H1 (cell line): ENCODE results near the gene MARK1. TPM values are rescaled to one million over a fixed set of nuclear protein-coding genes. Genes with fewer than 3 reads are reported as not detected.

Experiments used
- CTCF ChIA-PET: fragments of 300-600 bp; sonication (Branson Sonifier 250); formaldehyde crosslinking; loops from one replicate; lab custom pipeline; 2021; ENCODE audit not compliant: partially characterized antibody; lab: Charles Lee
- POLR2A ChIA-PET: fragments of 300-600 bp; sonication (Branson Sonifier 250); formaldehyde crosslinking; loops from one replicate; lab custom pipeline; 2021; ENCODE audit warnings: inconsistent platforms; ENCODE audit not compliant: partially characterized antibody; lab: Charles Lee
- DNase-seq, 2 experiments: peaks; one replicate each; pipeline versions ENCODE4 v3.0.0 to v3.0.0-alpha.2; 2010 to 2022; ENCODE audit warnings: low spot score in 2 of 2, low read depth in 1 of 2, mixed read lengths in 1 of 2
- FAIRE-seq: peaks from 2 replicates; lab custom pipeline; 2011; peaks lifted over from hg19 to GRCh38; lab: Jason Lieb, UNC
- H2AFZ ChIP-seq: 2 replicates; pipeline ENCODE4 v1.8.1; 2012; ENCODE audit warnings: low read length, inconsistent platforms
- H2AK5ac ChIP-seq: 2 replicates; pipeline ENCODE4 v1.6.1; 2013; ENCODE audit warnings: low read depth, low read length
- H2BK120ac ChIP-seq: replicated peaks from 2 replicates; pipeline ENCODE3; 2013; ENCODE audit warnings: low read depth, low read length, inconsistent platforms
- H2BK12ac ChIP-seq: 2 replicates; pipeline ENCODE4 v1.6.1; 2013; ENCODE audit warnings: low read depth, low read length
- H2BK15ac ChIP-seq: 2 replicates; pipeline ENCODE4 v1.6.1; 2013; ENCODE audit warnings: low read length
- H2BK20ac ChIP-seq: 2 replicates; pipeline ENCODE4 v1.6.1; 2013; ENCODE audit warnings: low read length
- H2BK5ac ChIP-seq: 2 replicates; pipeline ENCODE4 v1.6.1; 2013; ENCODE audit warnings: low read depth, low read length
- H3K14ac ChIP-seq: 2 replicates; pipeline ENCODE4 v1.6.1; 2013; ENCODE audit warnings: inconsistent platforms; ENCODE audit not compliant: insufficient read length
- H3K18ac ChIP-seq: 2 replicates; pipeline ENCODE4 v1.6.1; 2013; ENCODE audit warnings: low read length; ENCODE audit errors: extremely low read depth
- H3K23ac ChIP-seq: 2 replicates; pipeline ENCODE4 v1.6.1; 2013; ENCODE audit warnings: inconsistent platforms; ENCODE audit not compliant: insufficient read length
- H3K23me2 ChIP-seq: 2 replicates; pipeline ENCODE4 v1.6.1; 2013; ENCODE audit warnings: low read depth, low read length
- H3K27ac ChIP-seq: 2 replicates; pipeline ENCODE4 v1.6.1; 2011; ENCODE audit warnings: low read depth, low read length, inconsistent platforms
- H3K27me3 ChIP-seq, 4 experiments: replicated peaks in 1 of 4; 1 replicate in 1 of 4; 2 replicates in 3 of 4; pipeline versions ENCODE4 v1.6.1 to v1.8.1; 2011 to 2013; ENCODE audit warnings: low read length in 3 of 4, mild to moderate bottlenecking in 3 of 4, inconsistent platforms in 2 of 4, mixed read lengths in 2 of 4, moderate library complexity in 1 of 4; ENCODE audit not compliant: control insufficient read depth in 3 of 4, insufficient read depth in 3 of 4; ENCODE audit errors: extremely low read depth in 1 of 4
- H3K36me3 ChIP-seq, 4 experiments: 2 replicates each; pipeline versions ENCODE4 v1.6.1 to v1.8.1; 2011 to 2013; ENCODE audit warnings: mild to moderate bottlenecking in 4 of 4, low read length in 3 of 4, moderate library complexity in 2 of 4, control low read depth in 1 of 4, inconsistent platforms in 1 of 4; ENCODE audit not compliant: insufficient read depth in 4 of 4, control insufficient read depth in 2 of 4
- H3K4ac ChIP-seq: replicated peaks from 2 replicates; pipeline ENCODE3; 2013; ENCODE audit warnings: low read length, low read depth, mixed read lengths, inconsistent platforms; ENCODE audit not compliant: insufficient read length
- H3K4me1 ChIP-seq, 4 experiments: replicated peaks in 1 of 4; 1 replicate in 1 of 4; 2 replicates in 3 of 4; pipeline versions ENCODE4 v1.6.1 to v1.8.1; 2011 to 2013; ENCODE audit warnings: low read length in 3 of 4, inconsistent platforms in 2 of 4, mixed read lengths in 1 of 4; ENCODE audit not compliant: insufficient read depth in 4 of 4, control insufficient read depth in 3 of 4
- H3K4me2 ChIP-seq, 2 experiments: 2 replicates each; pipeline versions ENCODE4 v1.6.1 to v1.8.1; 2011 to 2013; ENCODE audit warnings: low read depth in 2 of 2, low read length in 2 of 2, control low read depth in 1 of 2, inconsistent platforms in 1 of 2, mild to moderate bottlenecking in 1 of 2; ENCODE audit not compliant: insufficient read depth in 1 of 2
- H3K4me3 ChIP-seq, 4 experiments: fragments of 200-600, 300-600 bp in 1 of 4; sonication (generic), shearing (Covaris generic), sonication (Bioruptor Twin) in 1 of 4; 2 replicates each; pipeline versions ENCODE4 v1.5.1 to v1.8.1; 2011 to 2016; ENCODE audit warnings: low read length in 4 of 4, low read depth in 3 of 4, control low read depth in 2 of 4, inconsistent platforms in 2 of 4, mild to moderate bottlenecking in 2 of 4, mixed read lengths in 1 of 4, moderate library complexity in 1 of 4; ENCODE audit not compliant: insufficient read depth in 2 of 4; ENCODE audit errors: extremely low read depth in 1 of 4
- H3K56ac ChIP-seq: replicated peaks from 2 replicates; pipeline ENCODE3; 2013; ENCODE audit warnings: low read depth, mild to moderate bottlenecking, mixed read lengths, low read length, inconsistent platforms; ENCODE audit not compliant: insufficient read length
- H3K79me1 ChIP-seq: 2 replicates; pipeline ENCODE4 v1.6.1; 2013; ENCODE audit warnings: low read depth, low read length, control low read depth
- H3K79me2 ChIP-seq, 2 experiments: 2 replicates each; pipeline versions ENCODE4 v1.6.1 to v1.8.1; 2012 to 2013; ENCODE audit warnings: low read length in 2 of 2, mild to moderate bottlenecking in 2 of 2, inconsistent platforms in 1 of 2; ENCODE audit not compliant: insufficient read depth in 2 of 2, control insufficient read depth in 1 of 2
- H3K9ac ChIP-seq, 4 experiments: replicated peaks in 1 of 4; 1 replicate in 1 of 4; 2 replicates in 3 of 4; pipeline versions ENCODE4 v1.6.1 to v1.8.1; 2011 to 2013; ENCODE audit warnings: low read depth in 3 of 4, low read length in 3 of 4, control low read depth in 2 of 4, mild to moderate bottlenecking in 2 of 4, moderate library complexity in 2 of 4, inconsistent platforms in 1 of 4; ENCODE audit errors: extremely low read depth in 1 of 4
- H3K9me3 ChIP-seq, 2 experiments: 2 replicates each; pipeline versions ENCODE4 v1.6.1 to v1.8.1; 2012 to 2013; ENCODE audit warnings: mild to moderate bottlenecking in 2 of 2, moderate library complexity in 2 of 2, control low read depth in 1 of 2, inconsistent platforms in 1 of 2, low read depth in 1 of 2, low read length in 1 of 2, mixed read lengths in 1 of 2; ENCODE audit not compliant: insufficient read depth in 2 of 2
- H4K20me1 ChIP-seq, 2 experiments: replicated peaks in 1 of 2; 2 replicates each; pipeline versions ENCODE3 to v1.8.1; 2011 to 2013; ENCODE audit warnings: inconsistent platforms in 2 of 2, low read length in 2 of 2, mild to moderate bottlenecking in 1 of 2; ENCODE audit not compliant: insufficient read depth in 2 of 2, control insufficient read depth in 1 of 2
- H4K5ac ChIP-seq: 2 replicates; pipeline ENCODE4 v1.6.1; 2013; ENCODE audit warnings: low read length, low read depth, mixed read lengths, inconsistent platforms; ENCODE audit not compliant: insufficient read length
- H4K8ac ChIP-seq: 2 replicates; pipeline ENCODE4 v1.8.0; 2013; ENCODE audit warnings: mild to moderate bottlenecking, moderate library complexity, low read length, inconsistent platforms; ENCODE audit not compliant: insufficient read depth; ENCODE audit errors: extremely low read depth
- H4K91ac ChIP-seq: replicated peaks from 2 replicates; pipeline ENCODE3; 2013; ENCODE audit warnings: low read length, mixed read lengths, inconsistent platforms; ENCODE audit not compliant: insufficient read length
- BACH1 ChIP-seq: IDR thresholded peaks from 2 replicates; pipeline ENCODE4 v1.6.1; 2012; ENCODE audit warnings: low read length, improper control_type of control experiment
- CREB1 ChIP-seq: IDR thresholded peaks from 2 replicates; pipeline ENCODE4 v1.6.1; 2012; ENCODE audit warnings: inconsistent platforms
- EZH2 ChIP-seq: fragments of 200-600 bp; sonication (generic); IDR thresholded peaks from 2 replicates; pipeline ENCODE4 v1.7.1; 2012; ENCODE audit warnings: low read depth, mild to moderate bottlenecking, moderate library complexity, low read length, inconsistent platforms; ENCODE audit not compliant: severe bottlenecking
- FOSL1 ChIP-seq: IDR thresholded peaks from 2 replicates; pipeline ENCODE4 v1.6.1; 2011; ENCODE audit warnings: mild to moderate bottlenecking, low read depth, low read length, moderate library complexity; ENCODE audit not compliant: insufficient read depth
- HDAC2 ChIP-seq, 2 experiments: fragments of 300-600 bp in 1 of 2; sonication (generic) in 1 of 2; IDR thresholded peaks; 2 replicates each; pipeline ENCODE4 v1.6.1; 2011 to 2012; ENCODE audit warnings: low read depth in 2 of 2, low read length in 2 of 2, mild to moderate bottlenecking in 2 of 2, moderate library complexity in 2 of 2, borderline replicate concordance in 1 of 2, inconsistent platforms in 1 of 2
- NANOG ChIP-seq: IDR thresholded peaks from 2 replicates; pipeline ENCODE4 v1.6.1; 2011; ENCODE audit warnings: low read length, low read depth, mild to moderate bottlenecking, inconsistent platforms; ENCODE audit not compliant: insufficient read depth, poor library complexity, severe bottlenecking
- NRF1 ChIP-seq: IDR thresholded peaks from 2 replicates; pipeline ENCODE4 v1.6.1; 2011; ENCODE audit warnings: mild to moderate bottlenecking, low read depth, low read length, improper control_type of control experiment
- POLR2AphosphoS5 ChIP-seq: IDR thresholded peaks from 2 replicates; pipeline ENCODE4 v1.6.1; 2011; ENCODE audit warnings: low read depth, low read length
- POU5F1 ChIP-seq: IDR thresholded peaks from 2 replicates; pipeline ENCODE4 v1.6.1; 2011; ENCODE audit warnings: low read depth, mild to moderate bottlenecking, low read length, moderate library complexity
- ZNF274 ChIP-seq: IDR thresholded peaks from 2 replicates; pipeline ENCODE4 v1.7.0; 2012; ENCODE audit warnings: low read length, borderline replicate concordance; ENCODE audit errors: extremely low read depth
- WGBS, 2 experiments: shearing (Covaris generic) in 1 of 2; methylation state at CpG; one replicate each; pipeline versions ENCODE4 v1.1.6 to v1.1.7; 2013 to 2015; ENCODE audit warnings: low lambda C conversion rate in 2 of 2, mixed read lengths in 2 of 2, inconsistent platforms in 1 of 2, low coverage in 1 of 2, missing lambda C conversion rate in 1 of 2; ENCODE audit not compliant: insufficient replicate concordance in 2 of 2, insufficient coverage in 1 of 2, insufficient read length in 1 of 2; ENCODE audit errors: extremely low coverage in 1 of 2, missing lambda C conversion rate in 1 of 2; 5-methylcytosine and 5-hydroxymethylcytosine counted together
- polyA plus RNA-seq, 7 experiments: library from polyadenylated mRNA; depleted of rRNA in 3 of 7; stranded (reverse) in 5 of 7; unstranded in 2 of 7; fragments of >200 nt in 5 of 7; fragments of 200-250 nt in 2 of 7; gene quantifications; 1 replicate in 5 of 7; 2 replicates in 1 of 7; 4 replicates in 1 of 7; pipeline versions ENCODE4 v1.2.1 to v1.2.3, GENCODE V29; 2011 to 2013; ENCODE audit warnings: missing spikeins in 2 of 7, mixed read lengths in 2 of 7
- total RNA-seq: library from RNA; stranded (reverse); fragmentation: NEBNext Ultra II Directional; extraction: Animal tissue kit (Norgen Biotek cat#: 25700); gene quantifications from 2 replicates; pipeline ENCODE4 v1.2.1, GENCODE V29; 2021
- TF ChIP-seq, protein P1 (sequence below): IDR thresholded peaks from 2 replicates; pipeline ENCODE4 v1.6.1; 2012; ENCODE audit warnings: inconsistent platforms

MARK1 gene
- total and polyA plus RNA-seq, 2 of the 8 experiments (the other 6 are each of a cell fraction or from before 2014, with no cell fraction given), result 5.5 to 20.5 TPM

DNA sequence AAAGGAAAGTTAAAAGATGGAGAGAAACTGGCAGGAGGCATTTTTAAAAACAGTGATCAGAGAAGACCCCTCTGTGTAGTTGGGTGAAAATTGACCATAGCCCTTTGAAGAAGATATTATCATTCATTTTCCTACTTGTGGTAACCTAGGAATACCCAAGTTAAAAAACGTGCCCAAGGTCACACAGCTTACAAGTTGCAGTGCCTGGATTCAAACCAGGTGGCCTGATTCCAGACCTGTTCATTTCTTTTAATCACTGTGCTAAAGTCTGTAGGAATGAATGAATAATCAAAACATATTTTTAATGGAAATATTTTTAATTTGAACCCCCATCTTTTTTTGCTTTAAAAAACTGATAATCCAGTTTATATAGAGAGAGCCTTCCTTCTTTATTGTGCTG lies 35.6 kb downstream of the MARK1 start:
- H3K79me2 ChIP-seq, result peaks cover 3 to 98% of the 10 kb centered on the region in 2 experiments; a peak in 3 of 4 replicates
- H3K4me2 ChIP-seq, result no peak overlapping the region
- no peak overlapping the region for H3K4ac ChIP-seq
- H3K4me3 ChIP-seq, result no peak overlapping the region
- no peak overlapping the region for H4K5ac ChIP-seq
- no peak overlapping the region for H3K56ac ChIP-seq
- no peaks in the 10 kb centered on the region for H3K36me3 ChIP-seq
- peaks cover 0 to 6% of the 10 kb centered on the region in 2 experiments for H4K20me1 ChIP-seq
- no peak overlapping the region for H2AK5ac ChIP-seq
- ChIA-PET CTCF (interaction anchor here (1.0 to 4.0 kb wide), 2 partner anchors 14 to 18 kb away, joined by 3 to 13 read pairs; no protein-coding TSS in a partner anchor), POLR2A (no interaction called here)
- FAIRE-seq, result no peak
- no peak overlapping the region for H3K18ac ChIP-seq
- no peak overlapping the region for H2BK15ac ChIP-seq
- H2BK5ac ChIP-seq, result no peak overlapping the region
- no peak overlapping the region for H2BK120ac ChIP-seq
- H4K8ac ChIP-seq, result no peak overlapping the region
- H3K27ac ChIP-seq, result no peak overlapping the region
- no peak for TF ChIP-seq NANOG
- TF ChIP-seq HDAC2 (IDR thresholded peaks at IDR 0.05; ENCODE audit: borderline replicate concordance in 1 of 2, low read depth in 2 of 2, low read length in 2 of 2), result no peak
- TF ChIP-seq CREB1, result no peak
- no peak for TF ChIP-seq FOSL1
- no peak for TF ChIP-seq POLR2AphosphoS5
- TF ChIP-seq POU5F1, result no peak
- no peak for TF ChIP-seq ZNF274
- TF ChIP-seq NRF1, result no peak
- no peak for TF ChIP-seq BACH1
- TF ChIP-seq, protein P1, sequence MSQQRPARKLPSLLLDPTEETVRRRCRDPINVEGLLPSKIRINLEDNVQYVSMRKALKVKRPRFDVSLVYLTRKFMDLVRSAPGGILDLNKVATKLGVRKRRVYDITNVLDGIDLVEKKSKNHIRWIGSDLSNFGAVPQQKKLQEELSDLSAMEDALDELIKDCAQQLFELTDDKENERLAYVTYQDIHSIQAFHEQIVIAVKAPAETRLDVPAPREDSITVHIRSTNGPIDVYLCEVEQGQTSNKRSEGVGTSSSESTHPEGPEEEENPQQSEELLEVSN, result no peak
- no peak for TF ChIP-seq EZH2
- no peak overlapping the region for H3K14ac ChIP-seq
- H3K9ac ChIP-seq, result no peak overlapping the region
- no peaks in the 10 kb centered on the region for H3K9me3 ChIP-seq
- no peak overlapping the region for H2BK12ac ChIP-seq
- 84% methylated on average over 1 of the region's 1 CpG; no CpG with 5 or more reads in 1 of the 2 experiments for WGBS, 2 experiments
- no peak overlapping the region for H2BK20ac ChIP-seq
- H4K91ac ChIP-seq, result no peak overlapping the region
- no peaks in the 10 kb centered on the region for H3K27me3 ChIP-seq
- peaks cover 6% of the 10 kb centered on the region; the same call in 1 of the 2 replicates for H3K79me1 ChIP-seq
- H3K4me1 ChIP-seq, result peaks cover 0 to 5% (median 0%) of the 10 kb centered on the region in 4 experiments; a peak in 1 of 7 replicates
- peaks cover 2% of the 10 kb centered on the region; the same call in 1 of the 2 replicates for H3K23me2 ChIP-seq
- H3K23ac ChIP-seq, result no peak overlapping the region
- H2AFZ ChIP-seq, result no peak overlapping the region
- no peak for DNase-seq
